Activated naive CD4-positive, alpha-beta T cell treated with anti-CD3 and anti-CD28 coated beads for 36 hours (primary cell): ENCODE measurements around the gene RAB21. TPM values are rescaled to one million over a fixed set of nuclear protein-coding genes. Genes with fewer than 3 reads are reported as not detected.

Experiments
- total RNA-seq, 2 experiments: library from RNA; stranded (reverse); gene quantifications; one replicate each; pipeline ENCODE4 v1.2.3, GENCODE V29; 2021

Gene RAB21
- total RNA-seq, 2 experiments from 2014 or later = 76.3 to 80.3 TPM

Other genes starting within 250 kb of the RAB21 start
- 10 to 100 TPM; 56.9 to 62.6 TPM for gene ZFC3H1, start 91.0 kb upstream of the RAB21 start, total RNA-seq
- 1 to 10 TPM; 8.3 to 9.4 TPM for gene THAP2, start 90.6 kb upstream of the RAB21 start, total RNA-seq
- 10 to 100 TPM; 10.9 to 11.1 TPM for gene TMEM19, start 68.8 kb upstream of the RAB21 start, total RNA-seq
- gene TBC1D15, start 84.9 kb downstream of the RAB21 start, total RNA-seq = 10 to 100 TPM; 90.3 to 94.2 TPM
- gene TPH2, start 184.0 kb downstream of the RAB21 start, total RNA-seq = not detected